ENCODE data around the gene KREMEN2. TPM values are rescaled to one million over a fixed set of nuclear protein-coding genes. Genes with fewer than 3 reads are reported as not detected.
A peak's percentile ranks its signal among the peaks of the same experiment; 100 is the strongest.

KREMEN2 gene
- total and polyA plus RNA-seq, 2 of the 8 experiments (the other 6 are each of a cell fraction or from before 2014, with no cell fraction given), result 6.6 to 7.0 TPM

DNA sequence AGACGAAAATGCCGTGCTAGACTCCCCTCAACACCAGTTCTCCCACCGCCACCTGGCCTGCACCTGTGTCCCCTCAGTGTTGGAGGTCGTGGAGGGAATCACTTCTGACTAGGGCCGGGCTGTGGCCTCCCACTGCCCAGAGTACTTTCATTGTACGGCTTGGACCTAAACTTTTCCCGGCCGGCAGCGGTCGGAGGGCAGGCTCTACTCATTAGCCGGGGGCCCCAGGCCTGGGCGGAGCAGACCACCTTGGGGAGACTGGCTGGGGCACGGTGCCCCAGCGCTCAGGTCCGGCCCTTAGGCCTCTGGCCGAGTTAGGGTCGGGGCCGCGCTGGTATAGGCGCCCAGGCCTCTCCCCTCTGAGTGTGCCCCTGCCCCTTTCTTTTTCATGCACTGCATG lies 53.3 kb downstream of the KREMEN2 start:
- Histone ChIP-seq H3K9ac (replicated peaks in 1 of 4; ENCODE audit: extremely low read depth in 1 of 4, low read depth in 3 of 4, low read length in 3 of 4) (peak overlapping the region; percentile 86 to 90 (median 87)), H3K36me3 (ENCODE audit: control insufficient read depth in 2 of 4, insufficient read depth in 4 of 4, low read length in 3 of 4) (peaks cover 6 to 24% (median 12%) of the 10 kb centered on the region in 4 experiments; a peak in 7 of 8 replicates), H2BK15ac (ENCODE audit: low read length) (peak overlapping the region; percentile 88; the same call in 1 of the 2 replicates), H3K4me1 (replicated peaks in 1 of 4; ENCODE audit: control insufficient read depth in 3 of 4, insufficient read depth in 4 of 4, low read length in 3 of 4) (peaks cover 8 to 42% (median 35%) of the 10 kb centered on the region in 4 experiments), H2BK120ac (replicated peaks; ENCODE audit: low read depth, low read length) (no peak overlapping the region), H3K79me1 (ENCODE audit: low read depth, low read length) (peaks cover 11% of the 10 kb centered on the region; the same call in 1 of the 2 replicates), H2AFZ (ENCODE audit: low read length) (no peak overlapping the region), H3K9me3 (ENCODE audit: insufficient read depth in 2 of 2, low read depth in 1 of 2, low read length in 1 of 2) (no peaks in the 10 kb centered on the region), H2BK5ac (ENCODE audit: low read depth, low read length) (peak overlapping the region; percentile 99), H2AK5ac (ENCODE audit: low read depth, low read length) (no peak overlapping the region), H4K20me1 (replicated peaks in 1 of 2; ENCODE audit: control insufficient read depth in 1 of 2, insufficient read depth in 2 of 2, low read length in 2 of 2) (peaks cover 16 to 32% of the 10 kb centered on the region in 2 experiments), H3K23me2 (ENCODE audit: low read depth, low read length) (peaks cover 23% of the 10 kb centered on the region), H4K5ac (ENCODE audit: insufficient read length, low read depth, low read length) (peak overlapping the region; percentile 86), H3K56ac (replicated peaks; ENCODE audit: insufficient read length, low read depth, low read length) (peak overlapping the region; percentile 67), H3K4me2 (ENCODE audit: insufficient read depth in 1 of 2, low read depth in 2 of 2, low read length in 2 of 2) (peak overlapping the region; percentile 66 to 76), H4K8ac (ENCODE audit: extremely low read depth, insufficient read depth, low read length) (peak overlapping the region; percentile 81), H2BK12ac (ENCODE audit: low read depth, low read length) (peak overlapping the region; percentile 90; the same call in 1 of the 2 replicates), H3K4ac (replicated peaks; ENCODE audit: insufficient read length, low read depth, low read length) (peak overlapping the region; percentile 98), H3K23ac (ENCODE audit: insufficient read length) (no peak overlapping the region), H3K27ac (ENCODE audit: low read depth, low read length) (peak overlapping the region; percentile 96), H3K27me3 (replicated peaks in 1 of 4; ENCODE audit: control insufficient read depth in 3 of 4, extremely low read depth in 1 of 4, insufficient read depth in 3 of 4, low read length in 3 of 4) (no peaks in the 10 kb centered on the region), H3K4me3 (ENCODE audit: extremely low read depth in 1 of 4, insufficient read depth in 2 of 4, low read depth in 3 of 4, low read length in 4 of 4) (peak overlapping the region; percentile 58 to 96 (median 92)), H3K79me2 (ENCODE audit: control insufficient read depth in 1 of 2, insufficient read depth in 2 of 2, low read length in 2 of 2) (peaks cover 11 to 32% of the 10 kb centered on the region in 2 experiments), H3K18ac (ENCODE audit: extremely low read depth, low read length) (peak overlapping the region; percentile 83), H2BK20ac (ENCODE audit: low read length) (no peak overlapping the region; the same call in 1 of the 2 replicates), H4K91ac (replicated peaks; ENCODE audit: insufficient read length, low read length) (peak overlapping the region; percentile 77), H3K14ac (ENCODE audit: insufficient read length) (no peak overlapping the region)
- peak; percentile 59; the same call in 1 of the 2 replicates for TF ChIP-seq POLR2AphosphoS5 (IDR thresholded peaks at IDR 0.05; ENCODE audit: low read depth, low read length)
- no peak for TF ChIP-seq KDM5A (IDR thresholded peaks at IDR 0.05; ENCODE audit: low read length)
- ChIA-PET POLR2A (ENCODE audit: partially characterized antibody) (interaction anchor here (0.9 to 35.7 kb wide), 10 partner anchors 0 to 110 kb away, joined by 3 to 1808 read pairs (median 26); partner anchors contain the start of genes BICDL2, CLDN6, CLDN9 and HCFC1R1), CTCF (ENCODE audit: partially characterized antibody) (interaction anchor here (1.1 to 23.8 kb wide), 4 partner anchors 13 to 112 kb away, joined by 4 to 639 read pairs (median 112); partner anchors contain the start of genes CLDN9 and KREMEN2)
- DNase-seq (ENCODE audit: low read depth in 1 of 2, low spot score in 2 of 2) (no peak), FAIRE-seq (no peak)
- WGBS, 2 experiments (ENCODE audit: extremely low coverage in 1 of 2, insufficient coverage in 1 of 2, insufficient read length in 1 of 2, insufficient replicate concordance in 2 of 2, low coverage in 1 of 2, low lambda C conversion rate in 2 of 2, missing lambda C conversion rate in 1 of 2), result 2% methylated on average over 20 of the region's 20 CpGs; no CpG with 5 or more reads in 1 of the 2 experiments

Small RNA genes lying within 50 kb of the gene (small RNA-seq; reads per million reads assigned to genes)
- gene LINC00514 (ENCODE audit: insufficient read depth), result not detected

Other genes starting within 250 kb of the KREMEN2 start
- gene PRSS27, start 244.1 kb upstream of the KREMEN2 start, total RNA-seq (2021; fragmentation: NEBNext Ultra II Directional; extraction: Animal tissue kit (Norgen Biotek cat#: 25700)), result 1.3 and 2.2 TPM in 2 replicates
- gene PRSS27, start 244.1 kb upstream of the KREMEN2 start, polyA plus RNA-seq (2011; rRNA removed), result 7.5 and 10.5 TPM in 2 replicates
- 563 and 579 TPM in 2 replicates for gene SRRM2, start 211.6 kb upstream of the KREMEN2 start, total RNA-seq (2021; fragmentation: NEBNext Ultra II Directional; extraction: Animal tissue kit (Norgen Biotek cat#: 25700))
- gene SRRM2, start 211.6 kb upstream of the KREMEN2 start, polyA plus RNA-seq (2011; rRNA removed), result 300 and 654 TPM in 2 replicates
- 237 and 248 TPM in 2 replicates for gene ELOB, start 187.0 kb upstream of the KREMEN2 start, total RNA-seq (2021; fragmentation: NEBNext Ultra II Directional; extraction: Animal tissue kit (Norgen Biotek cat#: 25700))
- 1,357 and 1,702 TPM in 2 replicates for gene ELOB, start 187.0 kb upstream of the KREMEN2 start, polyA plus RNA-seq (2011; rRNA removed)
- not detected in 2 replicates for gene PRSS33, start 176.7 kb upstream of the KREMEN2 start, total RNA-seq (2021; fragmentation: NEBNext Ultra II Directional; extraction: Animal tissue kit (Norgen Biotek cat#: 25700))
- gene PRSS33, start 176.7 kb upstream of the KREMEN2 start, polyA plus RNA-seq (2011; rRNA removed), result 0.09 and 0.17 TPM in 2 replicates
- not detected in 2 replicates for gene PRSS41, start 165.8 kb upstream of the KREMEN2 start, total RNA-seq (2021; fragmentation: NEBNext Ultra II Directional; extraction: Animal tissue kit (Norgen Biotek cat#: 25700))
- gene PRSS41, start 165.8 kb upstream of the KREMEN2 start, polyA plus RNA-seq (2011; rRNA removed), result not detected in 2 replicates
- 1.0 and 2.7 TPM in 2 replicates for gene PRSS21, start 147.0 kb upstream of the KREMEN2 start, total RNA-seq (2021; fragmentation: NEBNext Ultra II Directional; extraction: Animal tissue kit (Norgen Biotek cat#: 25700))
- gene PRSS21, start 147.0 kb upstream of the KREMEN2 start, polyA plus RNA-seq (2011; rRNA removed), result 0.76 and 1.4 TPM in 2 replicates
- not detected in 2 replicates for gene ZG16B, start 134.0 kb upstream of the KREMEN2 start, total RNA-seq (2021; fragmentation: NEBNext Ultra II Directional; extraction: Animal tissue kit (Norgen Biotek cat#: 25700))
- gene ZG16B, start 134.0 kb upstream of the KREMEN2 start, polyA plus RNA-seq (2011; rRNA removed), result 0.11 TPM in 1 of 2 replicates, not detected in the other
- gene PRSS22, start 106.1 kb upstream of the KREMEN2 start, total RNA-seq (2021; fragmentation: NEBNext Ultra II Directional; extraction: Animal tissue kit (Norgen Biotek cat#: 25700)), result 2.7 and 4.4 TPM in 2 replicates
- 4.0 and 5.8 TPM in 2 replicates for gene PRSS22, start 106.1 kb upstream of the KREMEN2 start, polyA plus RNA-seq (2011; rRNA removed)
- 16.4 and 20.2 TPM in 2 replicates for gene FLYWCH2, start 81.1 kb upstream of the KREMEN2 start, total RNA-seq (2021; fragmentation: NEBNext Ultra II Directional; extraction: Animal tissue kit (Norgen Biotek cat#: 25700))
- 30.7 and 43.8 TPM in 2 replicates for gene FLYWCH2, start 81.1 kb upstream of the KREMEN2 start, polyA plus RNA-seq (2011; rRNA removed)
- gene FLYWCH1, start 52.3 kb upstream of the KREMEN2 start, total RNA-seq (2021; fragmentation: NEBNext Ultra II Directional; extraction: Animal tissue kit (Norgen Biotek cat#: 25700)), result 23.1 and 23.5 TPM in 2 replicates
- 12.4 and 22.2 TPM in 2 replicates for gene FLYWCH1, start 52.3 kb upstream of the KREMEN2 start, polyA plus RNA-seq (2011; rRNA removed)
- 28.2 and 28.8 TPM in 2 replicates for gene PAQR4, start 5.1 kb downstream of the KREMEN2 start, total RNA-seq (2021; fragmentation: NEBNext Ultra II Directional; extraction: Animal tissue kit (Norgen Biotek cat#: 25700))
- 34.6 and 52.8 TPM in 2 replicates for gene PAQR4, start 5.1 kb downstream of the KREMEN2 start, polyA plus RNA-seq (2011; rRNA removed)
- gene PKMYT1, start 16.2 kb downstream of the KREMEN2 start, total RNA-seq (2021; fragmentation: NEBNext Ultra II Directional; extraction: Animal tissue kit (Norgen Biotek cat#: 25700)), result 74.7 and 83.6 TPM in 2 replicates
- gene PKMYT1, start 16.2 kb downstream of the KREMEN2 start, polyA plus RNA-seq (2011; rRNA removed), result 85.2 and 180 TPM in 2 replicates
- gene CLDN9, start 48.6 kb downstream of the KREMEN2 start, total RNA-seq (2021; fragmentation: NEBNext Ultra II Directional; extraction: Animal tissue kit (Norgen Biotek cat#: 25700)), result 0.60 and 0.77 TPM in 2 replicates
- 0.89 and 2.2 TPM in 2 replicates for gene CLDN9, start 48.6 kb downstream of the KREMEN2 start, polyA plus RNA-seq (2011; rRNA removed)
- gene CLDN6, start 53.9 kb downstream of the KREMEN2 start, total RNA-seq (2021; fragmentation: NEBNext Ultra II Directional; extraction: Animal tissue kit (Norgen Biotek cat#: 25700)), result 747 and 793 TPM in 2 replicates
- gene CLDN6, start 53.9 kb downstream of the KREMEN2 start, polyA plus RNA-seq (2011; rRNA removed), result 1,115 and 1,541 TPM in 2 replicates
- 77.0 and 81.0 TPM in 2 replicates for gene TNFRSF12A, start 56.1 kb downstream of the KREMEN2 start, total RNA-seq (2021; fragmentation: NEBNext Ultra II Directional; extraction: Animal tissue kit (Norgen Biotek cat#: 25700))
- 82.5 and 121 TPM in 2 replicates for gene TNFRSF12A, start 56.1 kb downstream of the KREMEN2 start, polyA plus RNA-seq (2011; rRNA removed)
- gene HCFC1R1, start 59.7 kb downstream of the KREMEN2 start, total RNA-seq (2021; fragmentation: NEBNext Ultra II Directional; extraction: Animal tissue kit (Norgen Biotek cat#: 25700)), result 66.2 and 72.7 TPM in 2 replicates
- gene HCFC1R1, start 59.7 kb downstream of the KREMEN2 start, polyA plus RNA-seq (2011; rRNA removed), result 138 and 195 TPM in 2 replicates
- gene THOC6, start 59.8 kb downstream of the KREMEN2 start, total RNA-seq (2021; fragmentation: NEBNext Ultra II Directional; extraction: Animal tissue kit (Norgen Biotek cat#: 25700)), result 78.5 and 82.9 TPM in 2 replicates
- 111 and 137 TPM in 2 replicates for gene THOC6, start 59.8 kb downstream of the KREMEN2 start, polyA plus RNA-seq (2011; rRNA removed)
- gene BICDL2, start 72.7 kb downstream of the KREMEN2 start, total RNA-seq (2021; fragmentation: NEBNext Ultra II Directional; extraction: Animal tissue kit (Norgen Biotek cat#: 25700)), result 14.3 and 15.9 TPM in 2 replicates
- 7.3 and 14.2 TPM in 2 replicates for gene BICDL2, start 72.7 kb downstream of the KREMEN2 start, polyA plus RNA-seq (2011; rRNA removed)
- 23.9 and 26.7 TPM in 2 replicates for gene MMP25, start 82.3 kb downstream of the KREMEN2 start, total RNA-seq (2021; fragmentation: NEBNext Ultra II Directional; extraction: Animal tissue kit (Norgen Biotek cat#: 25700))
- gene MMP25, start 82.3 kb downstream of the KREMEN2 start, polyA plus RNA-seq (2011; rRNA removed), result 7.7 and 14.8 TPM in 2 replicates
- gene IL32, start 101.4 kb downstream of the KREMEN2 start, total RNA-seq (2021; fragmentation: NEBNext Ultra II Directional; extraction: Animal tissue kit (Norgen Biotek cat#: 25700)), result 2.0 and 2.7 TPM in 2 replicates
- 4.3 and 5.0 TPM in 2 replicates for gene IL32, start 101.4 kb downstream of the KREMEN2 start, polyA plus RNA-seq (2011; rRNA removed)
- 195 and 209 TPM in 2 replicates for gene ZSCAN10, start 135.0 kb downstream of the KREMEN2 start, total RNA-seq (2021; fragmentation: NEBNext Ultra II Directional; extraction: Animal tissue kit (Norgen Biotek cat#: 25700))
- 314 and 488 TPM in 2 replicates for gene ZSCAN10, start 135.0 kb downstream of the KREMEN2 start, polyA plus RNA-seq (2011; rRNA removed)
- 17.0 and 19.1 TPM in 2 replicates for gene ZNF205, start 148.3 kb downstream of the KREMEN2 start, total RNA-seq (2021; fragmentation: NEBNext Ultra II Directional; extraction: Animal tissue kit (Norgen Biotek cat#: 25700))
- gene ZNF205, start 148.3 kb downstream of the KREMEN2 start, polyA plus RNA-seq (2011; rRNA removed), result 19.9 and 28.5 TPM in 2 replicates
- 6.9 and 7.3 TPM in 2 replicates for gene ZNF213, start 170.8 kb downstream of the KREMEN2 start, total RNA-seq (2021; fragmentation: NEBNext Ultra II Directional; extraction: Animal tissue kit (Norgen Biotek cat#: 25700))
- 1.6 and 3.8 TPM in 2 replicates for gene ZNF213, start 170.8 kb downstream of the KREMEN2 start, polyA plus RNA-seq (2011; rRNA removed)
- 0.48 and 0.52 TPM in 2 replicates for gene OR1F1, start 223.9 kb downstream of the KREMEN2 start, total RNA-seq (2021; fragmentation: NEBNext Ultra II Directional; extraction: Animal tissue kit (Norgen Biotek cat#: 25700))
- 0.93 and 1.2 TPM in 2 replicates for gene OR1F1, start 223.9 kb downstream of the KREMEN2 start, polyA plus RNA-seq (2011; rRNA removed)